ENCODE measurements around the gene PLA2G7.

DNA sequence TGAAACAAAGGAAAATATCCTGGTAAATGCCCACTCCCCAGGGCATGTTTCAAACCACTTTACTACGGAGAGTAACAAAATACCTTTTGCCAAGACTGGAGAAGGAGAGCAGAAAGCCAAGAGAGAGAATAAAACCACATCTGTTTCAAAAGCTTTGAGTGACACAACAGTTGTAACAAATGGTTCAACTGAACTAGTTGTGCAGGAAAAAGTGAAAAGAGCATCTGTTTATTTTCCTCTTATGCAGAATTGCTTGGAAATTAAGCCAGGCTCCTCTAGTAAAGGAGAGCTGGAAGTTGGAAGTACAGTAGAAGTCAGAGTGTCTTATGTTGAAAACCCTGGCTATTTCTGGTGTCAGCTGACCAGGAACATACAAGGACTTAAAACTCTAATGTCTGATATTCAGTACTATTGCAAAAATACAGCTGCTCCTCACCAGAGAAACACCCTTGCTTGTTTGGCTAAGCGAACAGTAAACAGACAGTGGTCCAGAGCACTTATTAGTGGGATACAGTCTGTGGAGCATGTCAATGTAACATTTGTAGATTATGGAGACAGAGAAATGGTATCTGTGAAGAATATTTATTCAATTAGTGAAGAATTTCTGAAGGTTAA lies 44.9 kb downstream of the PLA2G7 start:
- TF ChIP-seq POLR2A (IDR thresholded peaks at IDR 0.05), result no peak
- no peak for TF ChIP-seq CTCF (IDR thresholded peaks at IDR 0.05)

Measured in tibial nerve (tissue), 3 donors.